ENCODE measurements around the gene CYP2C19.

DNA sequence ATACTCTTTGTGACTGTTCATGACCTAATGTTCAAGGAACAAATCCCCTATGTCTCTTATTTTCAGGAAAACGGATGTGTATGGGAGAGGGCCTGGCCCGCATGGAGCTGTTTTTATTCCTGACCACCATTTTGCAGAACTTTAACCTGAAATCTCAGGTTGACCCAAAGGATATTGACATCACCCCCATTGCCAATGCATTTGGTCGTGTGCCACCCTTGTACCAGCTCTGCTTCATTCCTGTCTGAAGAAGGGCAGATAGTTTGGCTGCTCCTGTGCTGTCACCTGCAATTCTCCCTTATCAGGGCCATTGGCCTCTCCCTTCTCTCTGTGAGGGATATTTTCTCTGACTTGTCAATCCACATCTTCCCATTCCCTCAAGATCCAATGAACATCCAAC, 27.3 kb upstream of the CYP2C19 start:
- TF ChIP-seq SIN3A (IDR thresholded peaks at IDR 0.05; ENCODE audit: borderline replicate concordance, insufficient read depth, low read length) = no peak
- TF ChIP-seq, protein P1, sequence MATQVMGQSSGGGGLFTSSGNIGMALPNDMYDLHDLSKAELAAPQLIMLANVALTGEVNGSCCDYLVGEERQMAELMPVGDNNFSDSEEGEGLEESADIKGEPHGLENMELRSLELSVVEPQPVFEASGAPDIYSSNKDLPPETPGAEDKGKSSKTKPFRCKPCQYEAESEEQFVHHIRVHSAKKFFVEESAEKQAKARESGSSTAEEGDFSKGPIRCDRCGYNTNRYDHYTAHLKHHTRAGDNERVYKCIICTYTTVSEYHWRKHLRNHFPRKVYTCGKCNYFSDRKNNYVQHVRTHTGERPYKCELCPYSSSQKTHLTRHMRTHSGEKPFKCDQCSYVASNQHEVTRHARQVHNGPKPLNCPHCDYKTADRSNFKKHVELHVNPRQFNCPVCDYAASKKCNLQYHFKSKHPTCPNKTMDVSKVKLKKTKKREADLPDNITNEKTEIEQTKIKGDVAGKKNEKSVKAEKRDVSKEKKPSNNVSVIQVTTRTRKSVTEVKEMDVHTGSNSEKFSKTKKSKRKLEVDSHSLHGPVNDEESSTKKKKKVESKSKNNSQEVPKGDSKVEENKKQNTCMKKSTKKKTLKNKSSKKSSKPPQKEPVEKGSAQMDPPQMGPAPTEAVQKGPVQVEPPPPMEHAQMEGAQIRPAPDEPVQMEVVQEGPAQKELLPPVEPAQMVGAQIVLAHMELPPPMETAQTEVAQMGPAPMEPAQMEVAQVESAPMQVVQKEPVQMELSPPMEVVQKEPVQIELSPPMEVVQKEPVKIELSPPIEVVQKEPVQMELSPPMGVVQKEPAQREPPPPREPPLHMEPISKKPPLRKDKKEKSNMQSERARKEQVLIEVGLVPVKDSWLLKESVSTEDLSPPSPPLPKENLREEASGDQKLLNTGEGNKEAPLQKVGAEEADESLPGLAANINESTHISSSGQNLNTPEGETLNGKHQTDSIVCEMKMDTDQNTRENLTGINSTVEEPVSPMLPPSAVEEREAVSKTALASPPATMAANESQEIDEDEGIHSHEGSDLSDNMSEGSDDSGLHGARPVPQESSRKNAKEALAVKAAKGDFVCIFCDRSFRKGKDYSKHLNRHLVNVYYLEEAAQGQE (IDR thresholded peaks at IDR 0.05; ENCODE audit: insufficient read depth in 1 of 2, low read depth in 2 of 2, low read length in 2 of 2) = no peak
- TF ChIP-seq POLR2AphosphoS5 (IDR thresholded peaks at IDR 0.05; ENCODE audit: low read depth, low read length) = no peak
- no peak for TF ChIP-seq TAF1 (IDR thresholded peaks at IDR 0.05; ENCODE audit: borderline replicate concordance, insufficient read depth, low read length)

All from PFSK-1 (cell line).